HepG2 (cell line): Measurements from ENCODE around the gene CIAO2B. TPM values are rescaled to one million over a fixed set of nuclear protein-coding genes. Genes with fewer than 3 reads are reported as not detected.

Experiments
- DMTF1 ChIP-seq: sonication (generic); formaldehyde crosslinking; IDR thresholded peaks from 2 replicates; pipeline ENCODE4 v1.4.0; 2020; ENCODE audit warnings: mild to moderate bottlenecking, missing genetic modification reagents
- EP300 ChIP-seq, 3 experiments: sonication (generic) in 1 of 3; formaldehyde crosslinking in 1 of 3; IDR thresholded peaks; 2 replicates each; pipeline versions ENCODE4 v1.5.1 to v1.6.1; 2011 to 2020; ENCODE audit warnings: low read depth in 2 of 3, low read length in 2 of 3, borderline replicate concordance in 1 of 3, improper control_type of control experiment in 1 of 3, mild to moderate bottlenecking in 1 of 3, missing genetic modification reagents in 1 of 3, moderate library complexity in 1 of 3
- ETV5 ChIP-seq: IDR thresholded peaks from 2 replicates; pipeline ENCODE4 v1.6.1; 2018; ENCODE audit warnings: missing biosample characterization, missing genetic modification reagents, inconsistent platforms, borderline replicate concordance
- GPN1 ChIP-seq: sonication (generic); formaldehyde crosslinking; IDR thresholded peaks from 2 replicates; pipeline ENCODE4 v1.5.1; 2020; ENCODE audit warnings: missing genetic modification reagents, borderline replicate concordance
- GZF1 ChIP-seq: sonication (generic); formaldehyde crosslinking; IDR thresholded peaks from 2 replicates; pipeline ENCODE4 v1.5.1; 2020; ENCODE audit warnings: mild to moderate bottlenecking, missing genetic modification reagents
- IRX3 ChIP-seq: sonication (generic); formaldehyde crosslinking; IDR thresholded peaks from 2 replicates; pipeline ENCODE4 v1.8.1; 2023; ENCODE audit warnings: mild to moderate bottlenecking, low read depth, missing genetic modification reagents, borderline replicate concordance
- KLF11 ChIP-seq: IDR thresholded peaks from 2 replicates; pipeline ENCODE4 v1.6.1; 2016; ENCODE audit warnings: missing compliant biosample characterization
- NFYB ChIP-seq: sonication (generic); formaldehyde crosslinking; IDR thresholded peaks from 2 replicates; pipeline ENCODE4 v1.4.0; 2020; ENCODE audit warnings: missing genetic modification reagents
- PHB2 ChIP-seq: fragments of 450-650 bp; IDR thresholded peaks from 2 replicates; pipeline ENCODE4 v1.6.1; 2018; ENCODE audit not compliant: partially characterized antibody
- PHF20 ChIP-seq: sonication (generic); formaldehyde crosslinking; IDR thresholded peaks from 2 replicates; pipeline ENCODE4 v1.5.0; 2020; ENCODE audit warnings: mild to moderate bottlenecking, missing genetic modification reagents
- PHF8 ChIP-seq: sonication (generic); formaldehyde crosslinking; IDR thresholded peaks from 2 replicates; pipeline ENCODE4 v1.5.0; 2020; ENCODE audit warnings: missing genetic modification reagents
- TBL1XR1 ChIP-seq: fragments of 150-350 bp; IDR thresholded peaks from 2 replicates; pipeline ENCODE4 v1.6.1; 2014; ENCODE audit warnings: borderline replicate concordance, low read length; ENCODE audit not compliant: partially characterized antibody
- ZC3H4 ChIP-seq: sonication (generic); formaldehyde crosslinking; IDR thresholded peaks from 2 replicates; pipeline ENCODE4 v1.4.0; 2020; ENCODE audit warnings: missing genetic modification reagents, borderline replicate concordance
- ZFP36L2 ChIP-seq: sonication (generic); formaldehyde crosslinking; IDR thresholded peaks from 2 replicates; pipeline ENCODE4 v1.4.0; 2020; ENCODE audit warnings: missing genetic modification reagents
- ZMYM2 ChIP-seq: sonication (generic); formaldehyde crosslinking; IDR thresholded peaks from 2 replicates; pipeline ENCODE4 v1.8.0; 2022; ENCODE audit warnings: mild to moderate bottlenecking, missing genetic modification reagents
- ZNF234 ChIP-seq: sonication (generic); formaldehyde crosslinking; conservative IDR thresholded peaks from 2 replicates; pipeline ENCODE4 v1.5.1; 2020; ENCODE audit warnings: mild to moderate bottlenecking, missing genetic modification reagents
- ZNF24 ChIP-seq: fragments of 450-650 bp; IDR thresholded peaks from 2 replicates; pipeline ENCODE4 v1.6.1; 2017; ENCODE audit warnings: antibody characterized with exemption, mild to moderate bottlenecking
- ZNF282 ChIP-seq: fragments of 450-650 bp; IDR thresholded peaks from 2 replicates; pipeline ENCODE4 v1.6.1; 2018; ENCODE audit not compliant: partially characterized antibody
- ZNF441 ChIP-seq: sonication (generic); formaldehyde crosslinking; IDR thresholded peaks from 2 replicates; pipeline ENCODE4 v1.7.0; 2021; ENCODE audit warnings: missing genetic modification reagents, borderline replicate concordance
- ZNF597 ChIP-seq: sonication (generic); formaldehyde crosslinking; IDR thresholded peaks from 2 replicates; pipeline ENCODE4 v1.5.0; 2020; ENCODE audit warnings: missing genetic modification reagents
- ZNF605 ChIP-seq: sonication (generic); formaldehyde crosslinking; IDR thresholded peaks from 2 replicates; pipeline ENCODE4 v1.8.0; 2022; ENCODE audit warnings: mild to moderate bottlenecking, missing genetic modification reagents
- ZNF660 ChIP-seq: sonication (generic); formaldehyde crosslinking; IDR thresholded peaks from 2 replicates; pipeline ENCODE4 v1.5.1; 2020; ENCODE audit warnings: mild to moderate bottlenecking, low read depth, missing genetic modification reagents, borderline replicate concordance
- polyA plus RNA-seq, 8 experiments: library from polyadenylated mRNA; depleted of rRNA in 3 of 8; stranded (reverse) in 7 of 8; unstranded in 1 of 8; fragments of >200 nt; fragmentation: Illumina TruSeq in 4 of 8; extraction: Trizol in 4 of 8; gene quantifications; 2 replicates each; pipeline versions ENCODE4 v1.2.1 to v1.2.3, GENCODE V29; 2011 to 2016; ENCODE audit warnings: low read depth in 4 of 8, missing spikeins in 1 of 8, mixed read lengths in 1 of 8; ENCODE audit not compliant: insufficient read depth in 1 of 8
- total RNA-seq, 5 experiments: library from RNA; depleted of rRNA; stranded (reverse); fragments of >200 nt; fragmentation: Illumina TruSeq; extraction: Trizol; gene quantifications; 2 replicates each; pipeline ENCODE4 v1.2.3, GENCODE V29; 2016; ENCODE audit warnings: low read depth in 1 of 5
- TF ChIP-seq, protein P1 (sequence below): sonication (generic); formaldehyde crosslinking; conservative IDR thresholded peaks from 2 replicates; pipeline ENCODE4 v1.8.0; 2022; ENCODE audit warnings: low read depth, missing genetic modification reagents
- TF ChIP-seq, protein P2 (sequence below): IDR thresholded peaks from 2 replicates; pipeline ENCODE4 v1.6.1; 2016; ENCODE audit warnings: low read depth, borderline replicate concordance

CIAO2B gene
- total and polyA plus RNA-seq, 2 of the 13 experiments (the other 11 are each of a cell fraction or from before 2014, with no cell fraction given): 157 to 293 TPM

GRCh38 chr16:66953462-66954096 lies 19.4 kb upstream of the CIAO2B start (continued):
- TF ChIP-seq ETV5 (CRISPR knock-in tag): peak; percentile 34; the same call in 1 of the 2 replicates
- no peak for TF ChIP-seq TBL1XR1
- no peak for TF ChIP-seq ZNF24
- TF ChIP-seq, protein P1, sequence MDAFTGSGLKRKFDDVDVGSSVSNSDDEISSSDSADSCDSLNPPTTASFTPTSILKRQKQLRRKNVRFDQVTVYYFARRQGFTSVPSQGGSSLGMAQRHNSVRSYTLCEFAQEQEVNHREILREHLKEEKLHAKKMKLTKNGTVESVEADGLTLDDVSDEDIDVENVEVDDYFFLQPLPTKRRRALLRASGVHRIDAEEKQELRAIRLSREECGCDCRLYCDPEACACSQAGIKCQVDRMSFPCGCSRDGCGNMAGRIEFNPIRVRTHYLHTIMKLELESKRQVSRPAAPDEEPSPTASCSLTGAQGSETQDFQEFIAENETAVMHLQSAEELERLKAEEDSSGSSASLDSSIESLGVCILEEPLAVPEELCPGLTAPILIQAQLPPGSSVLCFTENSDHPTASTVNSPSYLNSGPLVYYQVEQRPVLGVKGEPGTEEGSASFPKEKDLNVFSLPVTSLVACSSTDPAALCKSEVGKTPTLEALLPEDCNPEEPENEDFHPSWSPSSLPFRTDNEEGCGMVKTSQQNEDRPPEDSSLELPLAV (CRISPR knock-in tag): no peak
- TF ChIP-seq ZMYM2 (CRISPR knock-in tag): no peak
- TF ChIP-seq ZNF234 (CRISPR knock-in tag): 0 out of 2 replicates have a peak, but pooled peaks have one; percentile 49
- no peak for TF ChIP-seq ZFP36L2 (CRISPR knock-in tag)
- no peak for TF ChIP-seq PHB2
- no peak for TF ChIP-seq PHF8 (CRISPR knock-in tag)
- TF ChIP-seq ZNF441 (CRISPR knock-in tag): 0 out of 2 replicates have a peak, but pooled peaks have one; percentile 3
- TF ChIP-seq, protein P2, sequence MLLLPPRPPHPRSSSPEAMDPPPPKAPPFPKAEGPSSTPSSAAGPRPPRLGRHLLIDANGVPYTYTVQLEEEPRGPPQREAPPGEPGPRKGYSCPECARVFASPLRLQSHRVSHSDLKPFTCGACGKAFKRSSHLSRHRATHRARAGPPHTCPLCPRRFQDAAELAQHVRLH: no peak
- no peak for TF ChIP-seq ZNF597 (CRISPR knock-in tag)
- no peak for TF ChIP-seq NFYB (CRISPR knock-in tag)
- no peak for TF ChIP-seq GPN1 (CRISPR knock-in tag)
- TF ChIP-seq PHF20: 0 out of 2 replicates have a peak, but pooled peaks have one; percentile 27
- TF ChIP-seq GZF1 (CRISPR knock-in tag): no peak
- no peak for TF ChIP-seq ZNF282
- no peak for TF ChIP-seq KLF11
- no peak for TF ChIP-seq ZNF605
- no peak for TF ChIP-seq EP300 (IDR thresholded peaks at IDR 0.05; ENCODE audit: low read depth in 2 of 2, low read length in 2 of 2)
- TF ChIP-seq EP300 (CRISPR knock-in tag; IDR thresholded peaks at IDR 0.05; ENCODE audit: borderline replicate concordance): no peak
- no peak for TF ChIP-seq ZC3H4 (CRISPR knock-in tag)
- TF ChIP-seq IRX3 (CRISPR knock-in tag): no peak
- TF ChIP-seq ZNF660: no peak
- TF ChIP-seq DMTF1 (CRISPR knock-in tag): no peak
